GM10266 (cell line): ENCODE results near the gene BBX.

Experiments used
- DNase-seq: peaks from one replicate; pipeline ENCODE4 v3.0.0; 2012; ENCODE audit errors: extremely low spot score
- TF ChIP-seq, protein P1 (sequence below): IDR thresholded peaks from 2 replicates; pipeline ENCODE4 v1.5.1; 2012; ENCODE audit warnings: mild to moderate bottlenecking, low read depth; ENCODE audit not compliant: control insufficient read depth, insufficient read depth; ENCODE audit errors: missing control alignments

Gene BBX

DNA sequence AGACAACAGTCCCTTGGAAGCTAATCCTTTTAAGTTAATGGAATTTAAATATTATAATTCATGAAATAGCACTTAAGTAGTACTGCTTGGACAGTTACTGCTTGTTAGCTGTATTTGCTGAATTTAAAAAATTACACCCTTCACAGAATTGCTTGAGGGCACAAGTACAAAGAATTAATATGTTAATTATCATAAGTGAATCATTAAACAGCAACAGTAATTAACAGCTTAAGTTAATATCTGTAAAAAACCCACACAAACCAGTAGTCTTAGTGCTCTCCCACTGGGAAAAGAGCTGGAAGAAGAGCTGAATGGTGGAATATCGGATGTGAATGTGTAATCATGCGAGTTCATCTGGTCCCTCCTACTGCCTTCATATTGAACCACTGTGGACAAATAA is 336.1 kb downstream of the BBX start:
- DNase-seq, result no peak
- TF ChIP-seq, protein P1, sequence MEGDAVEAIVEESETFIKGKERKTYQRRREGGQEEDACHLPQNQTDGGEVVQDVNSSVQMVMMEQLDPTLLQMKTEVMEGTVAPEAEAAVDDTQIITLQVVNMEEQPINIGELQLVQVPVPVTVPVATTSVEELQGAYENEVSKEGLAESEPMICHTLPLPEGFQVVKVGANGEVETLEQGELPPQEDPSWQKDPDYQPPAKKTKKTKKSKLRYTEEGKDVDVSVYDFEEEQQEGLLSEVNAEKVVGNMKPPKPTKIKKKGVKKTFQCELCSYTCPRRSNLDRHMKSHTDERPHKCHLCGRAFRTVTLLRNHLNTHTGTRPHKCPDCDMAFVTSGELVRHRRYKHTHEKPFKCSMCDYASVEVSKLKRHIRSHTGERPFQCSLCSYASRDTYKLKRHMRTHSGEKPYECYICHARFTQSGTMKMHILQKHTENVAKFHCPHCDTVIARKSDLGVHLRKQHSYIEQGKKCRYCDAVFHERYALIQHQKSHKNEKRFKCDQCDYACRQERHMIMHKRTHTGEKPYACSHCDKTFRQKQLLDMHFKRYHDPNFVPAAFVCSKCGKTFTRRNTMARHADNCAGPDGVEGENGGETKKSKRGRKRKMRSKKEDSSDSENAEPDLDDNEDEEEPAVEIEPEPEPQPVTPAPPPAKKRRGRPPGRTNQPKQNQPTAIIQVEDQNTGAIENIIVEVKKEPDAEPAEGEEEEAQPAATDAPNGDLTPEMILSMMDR, result no peak
